ENCODE data around the gene DCC. TPM values are rescaled to one million over a fixed set of nuclear protein-coding genes. Genes with fewer than 3 reads are reported as not detected.

The DCC gene
- total and polyA plus RNA-seq, 2 experiments from 2014 or later, result 0.53 to 0.73 TPM

GRCh38 chr18:53142005-53142404, 802.0 kb downstream of the DCC start:
- no peak overlapping the region for H3K4me3 ChIP-seq
- no peaks in the 10 kb centered on the region; the same call in 2 of the 3 replicates for H3K9me3 Mint-ChIP-seq
- H3K4me1 ChIP-seq (ENCODE audit: insufficient read depth), result no peaks in the 10 kb centered on the region
- H3K79me2 ChIP-seq (replicated peaks; ENCODE audit: insufficient read depth), result no peaks in the 10 kb centered on the region
- H3F3A ChIP-seq (replicated peaks; ENCODE audit: low read depth), result no peaks in the 10 kb centered on the region
- no peak for DNase-seq (ENCODE audit: low spot score)
- H3K9me2 ChIP-seq (ENCODE audit: insufficient read depth), result no peaks in the 10 kb centered on the region
- H3K36me3 Mint-ChIP-seq (ENCODE audit: low read depth), result no peaks in the 10 kb centered on the region
- no peak for TF ChIP-seq STAT1 (IDR thresholded peaks at IDR 0.05; ENCODE audit: unreplicated experiment)
- TF ChIP-seq CREB1 (CRISPR knock-in tag; IDR thresholded peaks at IDR 0.05; ENCODE audit: low read depth), result no peak
- no peak for TF ChIP-seq ZNF331 (CRISPR knock-in tag; IDR thresholded peaks at IDR 0.05; ENCODE audit: low read depth)
- no peak for TF ChIP-seq REST (IDR thresholded peaks at IDR 0.05; ENCODE audit: unreplicated experiment)
- no peak for TF ChIP-seq CTCF (conservative IDR thresholded peaks at IDR 0.05; ENCODE audit: low read depth in 2 of 2)
- TF ChIP-seq ZNF114 (CRISPR knock-in tag; IDR thresholded peaks at IDR 0.05), result no peak
- no peak for TF ChIP-seq EZH2 (IDR thresholded peaks at IDR 0.05; ENCODE audit: low read depth, unreplicated experiment)
- TF ChIP-seq JUNB (IDR thresholded peaks at IDR 0.05; ENCODE audit: unreplicated experiment), result no peak
- TF ChIP-seq, protein P1, sequence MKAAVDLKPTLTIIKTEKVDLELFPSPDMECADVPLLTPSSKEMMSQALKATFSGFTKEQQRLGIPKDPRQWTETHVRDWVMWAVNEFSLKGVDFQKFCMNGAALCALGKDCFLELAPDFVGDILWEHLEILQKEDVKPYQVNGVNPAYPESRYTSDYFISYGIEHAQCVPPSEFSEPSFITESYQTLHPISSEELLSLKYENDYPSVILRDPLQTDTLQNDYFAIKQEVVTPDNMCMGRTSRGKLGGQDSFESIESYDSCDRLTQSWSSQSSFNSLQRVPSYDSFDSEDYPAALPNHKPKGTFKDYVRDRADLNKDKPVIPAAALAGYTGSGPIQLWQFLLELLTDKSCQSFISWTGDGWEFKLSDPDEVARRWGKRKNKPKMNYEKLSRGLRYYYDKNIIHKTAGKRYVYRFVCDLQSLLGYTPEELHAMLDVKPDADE (IDR thresholded peaks at IDR 0.05), result no peak
- TF ChIP-seq, protein P2, sequence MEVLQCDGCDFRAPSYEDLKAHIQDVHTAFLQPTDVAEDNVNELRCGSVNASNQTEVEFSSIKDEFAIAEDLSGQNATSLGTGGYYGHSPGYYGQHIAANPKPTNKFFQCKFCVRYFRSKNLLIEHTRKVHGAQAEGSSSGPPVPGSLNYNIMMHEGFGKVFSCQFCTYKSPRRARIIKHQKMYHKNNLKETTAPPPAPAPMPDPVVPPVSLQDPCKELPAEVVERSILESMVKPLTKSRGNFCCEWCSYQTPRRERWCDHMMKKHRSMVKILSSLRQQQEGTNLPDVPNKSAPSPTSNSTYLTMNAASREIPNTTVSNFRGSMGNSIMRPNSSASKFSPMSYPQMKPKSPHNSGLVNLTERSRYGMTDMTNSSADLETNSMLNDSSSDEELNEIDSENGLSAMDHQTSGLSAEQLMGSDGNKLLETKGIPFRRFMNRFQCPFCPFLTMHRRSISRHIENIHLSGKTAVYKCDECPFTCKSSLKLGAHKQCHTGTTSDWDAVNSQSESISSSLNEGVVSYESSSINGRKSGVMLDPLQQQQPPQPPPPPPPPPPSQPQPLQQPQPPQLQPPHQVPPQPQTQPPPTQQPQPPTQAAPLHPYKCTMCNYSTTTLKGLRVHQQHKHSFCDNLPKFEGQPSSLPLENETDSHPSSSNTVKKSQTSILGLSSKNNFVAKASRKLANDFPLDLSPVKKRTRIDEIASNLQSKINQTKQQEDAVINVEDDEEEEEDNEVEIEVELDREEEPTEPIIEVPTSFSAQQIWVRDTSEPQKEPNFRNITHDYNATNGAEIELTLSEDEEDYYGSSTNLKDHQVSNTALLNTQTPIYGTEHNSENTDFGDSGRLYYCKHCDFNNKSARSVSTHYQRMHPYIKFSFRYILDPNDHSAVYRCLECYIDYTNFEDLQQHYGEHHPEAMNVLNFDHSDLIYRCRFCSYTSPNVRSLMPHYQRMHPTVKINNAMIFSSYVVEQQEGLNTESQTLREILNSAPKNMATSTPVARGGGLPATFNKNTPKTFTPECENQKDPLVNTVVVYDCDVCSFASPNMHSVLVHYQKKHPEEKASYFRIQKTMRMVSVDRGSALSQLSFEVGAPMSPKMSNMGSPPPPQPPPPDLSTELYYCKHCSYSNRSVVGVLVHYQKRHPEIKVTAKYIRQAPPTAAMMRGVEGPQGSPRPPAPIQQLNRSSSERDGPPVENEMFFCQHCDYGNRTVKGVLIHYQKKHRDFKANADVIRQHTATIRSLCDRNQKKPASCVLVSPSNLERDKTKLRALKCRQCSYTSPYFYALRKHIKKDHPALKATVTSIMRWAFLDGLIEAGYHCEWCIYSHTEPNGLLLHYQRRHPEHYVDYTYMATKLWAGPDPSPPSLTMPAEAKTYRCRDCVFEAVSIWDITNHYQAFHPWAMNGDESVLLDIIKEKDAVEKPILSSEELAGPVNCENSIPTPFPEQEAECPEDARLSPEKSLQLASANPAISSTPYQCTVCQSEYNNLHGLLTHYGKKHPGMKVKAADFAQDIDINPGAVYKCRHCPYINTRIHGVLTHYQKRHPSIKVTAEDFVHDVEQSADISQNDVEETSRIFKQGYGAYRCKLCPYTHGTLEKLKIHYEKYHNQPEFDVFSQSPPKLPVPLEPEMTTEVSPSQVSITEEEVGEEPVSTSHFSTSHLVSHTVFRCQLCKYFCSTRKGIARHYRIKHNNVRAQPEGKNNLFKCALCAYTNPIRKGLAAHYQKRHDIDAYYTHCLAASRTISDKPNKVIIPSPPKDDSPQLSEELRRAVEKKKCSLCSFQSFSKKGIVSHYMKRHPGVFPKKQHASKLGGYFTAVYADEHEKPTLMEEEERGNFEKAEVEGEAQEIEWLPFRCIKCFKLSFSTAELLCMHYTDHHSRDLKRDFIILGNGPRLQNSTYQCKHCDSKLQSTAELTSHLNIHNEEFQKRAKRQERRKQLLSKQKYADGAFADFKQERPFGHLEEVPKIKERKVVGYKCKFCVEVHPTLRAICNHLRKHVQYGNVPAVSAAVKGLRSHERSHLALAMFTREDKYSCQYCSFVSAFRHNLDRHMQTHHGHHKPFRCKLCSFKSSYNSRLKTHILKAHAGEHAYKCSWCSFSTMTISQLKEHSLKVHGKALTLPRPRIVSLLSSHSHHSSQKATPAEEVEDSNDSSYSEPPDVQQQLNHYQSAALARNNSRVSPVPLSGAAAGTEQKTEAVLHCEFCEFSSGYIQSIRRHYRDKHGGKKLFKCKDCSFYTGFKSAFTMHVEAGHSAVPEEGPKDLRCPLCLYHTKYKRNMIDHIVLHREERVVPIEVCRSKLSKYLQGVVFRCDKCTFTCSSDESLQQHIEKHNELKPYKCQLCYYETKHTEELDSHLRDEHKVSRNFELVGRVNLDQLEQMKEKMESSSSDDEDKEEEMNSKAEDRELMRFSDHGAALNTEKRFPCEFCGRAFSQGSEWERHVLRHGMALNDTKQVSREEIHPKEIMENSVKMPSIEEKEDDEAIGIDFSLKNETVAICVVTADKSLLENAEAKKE (CRISPR knock-in tag; IDR thresholded peaks at IDR 0.05), result no peak
- no peak for TF ChIP-seq NANOG (IDR thresholded peaks at IDR 0.05; ENCODE audit: borderline replicate concordance)
- no peak for TF ChIP-seq POLR2AphosphoS5 (IDR thresholded peaks at IDR 0.05; ENCODE audit: low read depth)
- TF ChIP-seq EZH2phosphoT487 (IDR thresholded peaks at IDR 0.05; ENCODE audit: unreplicated experiment), result no peak
- no peak overlapping the region for H3K27ac ChIP-seq (ENCODE audit: low read depth)
- no peak overlapping the region for H3K27ac Mint-ChIP-seq
- no peak overlapping the region for H3K4me2 ChIP-seq
- no peak for ATAC-seq
- peaks cover 6% of the 10 kb centered on the region; the same call in 2 of the 3 replicates for H3K4me1 Mint-ChIP-seq
- no peak overlapping the region for H3K4me3 Mint-ChIP-seq
- no peaks in the 10 kb centered on the region for H4K20me1 ChIP-seq (replicated peaks; ENCODE audit: insufficient read depth)
- H2AFZ ChIP-seq, result no peak overlapping the region
- H3K27me3 Mint-ChIP-seq (ENCODE audit: insufficient read depth, low read depth, poor library complexity), result no peaks in the 10 kb centered on the region
- no peaks in the 10 kb centered on the region for H3K27me3 ChIP-seq (ENCODE audit: insufficient read depth)
- no peaks in the 10 kb centered on the region for H3K36me3 ChIP-seq (ENCODE audit: insufficient read depth)

All from GM23338 (cell line).